HEK293T (cell line): ENCODE measurements around the gene ZNF75A.
A peak's percentile ranks its signal among the peaks of the same experiment; 100 is the strongest.

ENCODE experiments used
- CTCF ChIA-PET: fragments of 350-600 bp; formaldehyde crosslinking; extraction: SDS; loops from one replicate; lab custom pipeline; 2021; ENCODE audit warnings: antibody characterized with exemption, inconsistent platforms; lab: Yijun Ruan, JAX
- POLR2A ChIA-PET: fragments of 350-600 bp; formaldehyde crosslinking; extraction: SDS; loops from one replicate; lab custom pipeline; 2020; ENCODE audit warnings: antibody characterized with exemption, inconsistent platforms; lab: Yijun Ruan, JAX
- DNase-seq: peaks from one replicate; pipeline ENCODE4 v3.0.0; 2012; ENCODE audit warnings: mixed read lengths; ENCODE audit errors: extremely low spot score
- ARNT ChIP-seq: fragments of 450-650 bp; IDR thresholded peaks from 2 replicates; pipeline ENCODE4 v1.6.1; 2017; ENCODE audit warnings: mild to moderate bottlenecking
- BHLHE40 ChIP-seq: fragments of 450-650 bp; IDR thresholded peaks from 2 replicates; pipeline ENCODE4 v1.6.1; 2016; ENCODE audit warnings: mild to moderate bottlenecking, moderate library complexity, borderline replicate concordance
- CTBP1 ChIP-seq: fragments of 450-650 bp; IDR thresholded peaks from 2 replicates; pipeline ENCODE4 v1.6.1; 2016; ENCODE audit warnings: borderline replicate concordance
- ELF4 ChIP-seq: fragments of 450-650 bp; IDR thresholded peaks from 2 replicates; pipeline ENCODE4 v1.6.1; 2017; ENCODE audit warnings: antibody characterized with exemption
- FOXA1 ChIP-seq: fragments of 450-650 bp; IDR thresholded peaks from 2 replicates; pipeline ENCODE4 v1.6.1; 2016; ENCODE audit warnings: mild to moderate bottlenecking
- FOXK2 ChIP-seq: fragments of 450-650 bp; IDR thresholded peaks from 2 replicates; pipeline ENCODE4 v1.6.1; 2016; ENCODE audit warnings: mild to moderate bottlenecking
- FOXM1 ChIP-seq: fragments of 450-650 bp; IDR thresholded peaks from 2 replicates; pipeline ENCODE4 v1.6.1; 2017; ENCODE audit warnings: mild to moderate bottlenecking, borderline replicate concordance
- HDGF ChIP-seq: fragments of 450-650 bp; IDR thresholded peaks from 2 replicates; pipeline ENCODE4 v1.6.1; 2017; ENCODE audit warnings: antibody characterized with exemption, borderline replicate concordance
- L3MBTL2 ChIP-seq: fragments of 450-650 bp; conservative IDR thresholded peaks from 2 replicates; pipeline ENCODE4 v1.6.1; 2016; ENCODE audit warnings: mild to moderate bottlenecking
- LEF1 ChIP-seq: fragments of 450-650 bp; IDR thresholded peaks from 2 replicates; pipeline ENCODE4 v1.6.1; 2017; ENCODE audit warnings: mild to moderate bottlenecking, borderline replicate concordance
- NFRKB ChIP-seq: fragments of 450-650 bp; IDR thresholded peaks from 2 replicates; pipeline ENCODE4 v1.6.1; 2016; ENCODE audit warnings: mild to moderate bottlenecking, moderate library complexity
- SP1 ChIP-seq: fragments of 450-650 bp; IDR thresholded peaks from 2 replicates; pipeline ENCODE4 v1.6.1; 2017
- SUZ12 ChIP-seq: fragments of 450-650 bp; IDR thresholded peaks from 2 replicates; pipeline ENCODE4 v1.6.1; 2016; ENCODE audit warnings: mild to moderate bottlenecking
- TARDBP ChIP-seq: fragments of 450-650 bp; IDR thresholded peaks from 2 replicates; pipeline ENCODE4 v1.6.1; 2016
- ZNF384 ChIP-seq: fragments of 450-650 bp; IDR thresholded peaks from 2 replicates; pipeline ENCODE4 v1.6.1; 2016
- TF ChIP-seq, protein P1 (sequence below): fragments of 450-650 bp; IDR thresholded peaks from 2 replicates; pipeline ENCODE4 v1.6.1; 2016

Gene ZNF75A

DNA sequence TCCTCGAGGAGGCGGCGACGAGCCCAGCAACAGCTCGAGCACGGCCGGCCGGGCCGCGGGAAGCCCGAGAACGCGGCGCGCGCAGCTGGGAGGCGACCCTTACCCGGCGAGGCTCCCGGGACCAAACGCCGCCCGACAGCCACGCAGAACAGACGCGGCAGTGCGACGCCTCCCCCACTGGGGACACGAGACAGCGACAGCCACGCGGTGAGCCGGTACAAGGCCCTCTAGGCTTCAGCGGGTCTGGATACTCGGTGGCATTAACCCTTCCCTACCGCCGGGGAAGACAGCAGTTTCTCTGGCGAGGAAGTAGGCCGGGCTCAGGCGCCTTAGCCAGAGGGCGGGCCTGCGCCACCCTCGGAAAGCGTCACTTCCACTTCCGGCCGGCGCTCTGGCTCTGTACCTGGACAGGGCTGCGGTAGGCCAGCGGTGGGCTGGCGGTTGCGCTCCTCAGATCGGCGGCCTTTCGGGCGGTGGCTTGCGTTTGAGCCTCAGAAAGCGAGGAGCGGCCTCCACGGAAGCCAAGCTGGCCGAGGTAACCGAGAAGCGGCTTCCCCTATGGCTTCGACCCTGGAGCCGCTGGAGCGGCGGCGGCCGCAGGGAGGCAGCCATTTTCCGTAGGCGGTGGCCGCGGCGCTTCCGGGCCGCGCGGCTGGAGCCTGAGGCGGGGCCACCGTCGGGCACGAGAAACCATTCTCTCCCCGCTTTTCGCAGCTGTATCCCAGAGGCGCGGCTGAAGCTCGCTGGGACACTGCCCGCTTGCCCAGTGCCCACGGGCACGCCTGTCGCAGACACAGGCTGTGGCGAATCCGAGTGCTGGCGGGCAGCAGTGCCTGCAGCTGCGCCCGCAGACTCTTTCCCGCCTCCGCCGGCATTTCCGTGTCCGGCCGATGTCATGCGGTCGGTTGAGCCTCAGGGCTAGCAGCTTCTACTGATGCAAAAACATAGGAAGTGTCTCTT, at the start of gene ZNF75A, which contains the start of gene TIGD7:
Gene ZNF75A, plus strand, starts transcription at position 389 of the 960 bp plus-strand sequence. CDS start 2,932 bp downstream, outside the sequence.
Gene TIGD7, minus strand, starts transcription at position 322 of the 960 bp plus-strand sequence. CDS start 4,816 bp downstream, outside the sequence.
- CTCF ChIA-PET = no interaction called here
- POLR2A ChIA-PET = interaction anchor here (1.3 kb wide), 1 partner anchor 22 kb away, joined by 4 read pairs; the partner anchor contains the start of gene ZNF263
- DNase-seq = peak; percentile 78
- TF ChIP-seq ARNT (no peak), BHLHE40 (no peak), HDGF (no peak), SP1 (no peak), NFRKB (no peak), L3MBTL2 (peak; percentile 98), ELF4 (peak; percentile 45; the same call in 1 of the 2 replicates), SUZ12 (no peak)

- DNase-seq = no peak
- CTCF ChIA-PET = no interaction called here
- TF ChIP-seq BHLHE40 = no peak
- no peak for TF ChIP-seq SP1
- TF ChIP-seq SUZ12 = no peak
- TF ChIP-seq, protein P1, sequence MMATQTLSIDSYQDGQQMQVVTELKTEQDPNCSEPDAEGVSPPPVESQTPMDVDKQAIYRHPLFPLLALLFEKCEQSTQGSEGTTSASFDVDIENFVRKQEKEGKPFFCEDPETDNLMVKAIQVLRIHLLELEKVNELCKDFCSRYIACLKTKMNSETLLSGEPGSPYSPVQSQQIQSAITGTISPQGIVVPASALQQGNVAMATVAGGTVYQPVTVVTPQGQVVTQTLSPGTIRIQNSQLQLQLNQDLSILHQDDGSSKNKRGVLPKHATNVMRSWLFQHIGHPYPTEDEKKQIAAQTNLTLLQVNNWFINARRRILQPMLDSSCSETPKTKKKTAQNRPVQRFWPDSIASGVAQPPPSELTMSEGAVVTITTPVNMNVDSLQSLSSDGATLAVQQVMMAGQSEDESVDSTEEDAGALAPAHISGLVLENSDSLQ = no peak
- no peak for TF ChIP-seq ZNF384
- TF ChIP-seq NFRKB = no peak
- POLR2A ChIA-PET = interaction anchor here (0.9 to 1.1 kb wide), 2 partner anchors 8 to 26 kb away, joined by 3 to 4 read pairs; partner anchors contain the start of gene ZNF263
Measured at GRCh38 chr16:3256146-3256865, 49.0 kb upstream of the ZNF75A start, which contains the start of gene MEFV. TSS of gene MEFV (minus strand) at chr16:3256633. CDS start at chr16:3256587, 46 bp downstream.

- TF ChIP-seq L3MBTL2 = no peak
- TF ChIP-seq TARDBP = no peak
- no peak for TF ChIP-seq ELF4
- TF ChIP-seq LEF1 = no peak
- no peak for TF ChIP-seq SP1
- no peak for TF ChIP-seq HDGF
- TF ChIP-seq, protein P1 = no peak
- TF ChIP-seq NFRKB = no peak
- CTCF ChIA-PET = no interaction called here
- no peak for DNase-seq
- POLR2A ChIA-PET = interaction anchor here (1.1 to 1.2 kb wide), 2 partner anchors 25 to 26 kb away, joined by 4 to 5 read pairs; partner anchors contain the start of gene ZNF263
Measured at GRCh38 chr16:3256866-3257465, 48.3 kb upstream of the ZNF75A start.

GRCh38 chr16:3259836-3260235, 45.5 kb upstream of the ZNF75A start:
- POLR2A ChIA-PET = no interaction called here
- no peak for TF ChIP-seq TARDBP
- TF ChIP-seq SP1 = no peak
- TF ChIP-seq NFRKB = no peak
- TF ChIP-seq FOXA1 = no peak
- TF ChIP-seq FOXM1 = no peak
- no peak for TF ChIP-seq ARNT
- no peak for TF ChIP-seq CTBP1
- no peak for TF ChIP-seq ZNF384
- no peak for TF ChIP-seq SUZ12
- TF ChIP-seq BHLHE40 = no peak
- no peak for TF ChIP-seq FOXK2
- TF ChIP-seq HDGF = no peak
- TF ChIP-seq L3MBTL2 = no peak
- CTCF ChIA-PET = interaction anchor here (1.2 kb wide), 1 partner anchor 14 kb away, joined by 5 read pairs; no protein-coding TSS in a partner anchor
- DNase-seq = no peak

DNA sequence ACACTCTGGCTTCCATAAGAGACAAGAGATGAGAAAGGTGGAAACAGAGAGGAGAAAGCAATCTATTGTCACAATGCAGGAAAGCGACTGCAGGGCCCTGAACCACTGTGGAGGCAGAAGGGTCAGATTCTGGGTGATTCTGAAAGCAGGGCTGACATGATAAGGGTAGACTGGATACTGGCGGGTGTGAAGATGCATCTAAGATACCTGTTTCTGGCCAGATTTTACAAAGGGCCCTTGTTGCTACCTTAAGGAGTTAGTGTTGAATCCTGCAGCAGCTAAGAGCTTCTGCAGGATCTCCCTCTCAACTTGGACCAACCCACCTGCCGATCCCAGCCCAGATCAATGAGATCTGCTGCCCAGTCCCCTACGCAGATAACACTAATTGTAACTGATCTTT, 42.8 kb upstream of the ZNF75A start:
- TF ChIP-seq CTBP1 (no peak), HDGF (no peak)
- ChIA-PET CTCF (no interaction called here), POLR2A (interaction anchor here (1.5 kb wide), 1 partner anchor 20 kb away, joined by 4 read pairs; the partner anchor contains the start of gene ZNF263)
- no peak for DNase-seq
